Activated CD8-positive, alpha-beta memory T cell treated with anti-CD3 and anti-CD28 coated beads for 36 hours (primary cell): Measurements from ENCODE around the gene HK2. TPM values are rescaled to one million over a fixed set of nuclear protein-coding genes. Genes with fewer than 3 reads are reported as not detected.
"Not testable (repeated sequence)": the region's sequence is repeated elsewhere in the genome, so short reads cannot be mapped to it uniquely, and the experiment has no call there.

Experiments
- CTCF ChIA-PET: fragments of 350-600 bp; sonication (Branson Sonifier 250); formaldehyde crosslinking; loops from one replicate; lab custom pipeline; 2021; ENCODE audit warnings: antibody characterized with exemption; lab: Charles Lee
- POLR2A ChIA-PET: fragments of 350-600 bp; sonication (Branson Sonifier 250); formaldehyde crosslinking; loops from one replicate; lab custom pipeline; 2021; ENCODE audit warnings: antibody characterized with exemption; lab: Charles Lee
- total RNA-seq, 2 experiments: library from RNA; stranded (reverse); gene quantifications; one replicate each; pipeline ENCODE4 v1.2.3, GENCODE V29; 2021

Gene HK2
- total RNA-seq, 2 experiments from 2014 or later, result 104 to 107 TPM

DNA sequence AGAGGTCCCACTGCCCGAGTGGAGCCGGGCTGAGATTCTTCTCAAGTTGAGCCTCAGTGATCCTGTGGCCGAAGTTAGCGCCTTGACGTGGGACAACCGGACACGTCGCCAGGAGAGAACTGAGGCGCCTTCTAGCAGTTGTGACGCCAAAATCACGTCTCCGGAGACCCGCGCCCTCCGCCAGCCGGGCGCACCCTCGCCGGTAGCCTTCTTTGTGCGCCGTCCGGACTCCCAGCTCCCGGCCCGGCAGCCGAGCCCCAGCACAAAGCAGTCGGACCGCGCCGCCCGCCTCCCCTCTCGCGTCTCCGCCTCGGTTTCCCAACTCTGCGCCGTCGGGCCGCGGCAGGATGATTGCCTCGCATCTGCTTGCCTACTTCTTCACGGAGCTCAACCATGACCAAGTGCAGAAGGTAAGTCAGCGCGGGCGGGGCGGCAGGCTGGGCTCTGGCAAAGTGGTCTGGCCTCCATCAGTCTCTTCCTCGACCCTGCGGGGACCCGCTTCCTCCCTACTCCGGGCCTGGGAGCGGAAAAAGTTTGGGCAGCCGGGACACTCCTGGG, 386 bp downstream of the HK2 start:
- ChIA-PET CTCF (interaction anchor here (1.7 kb wide), 1 partner anchor 119 kb away, joined by 6 read pairs; no protein-coding TSS in a partner anchor), POLR2A (interaction anchor here (1.0 to 1.1 kb wide), 2 partner anchors 9 to 111 kb away, joined by 5 to 7 read pairs; no protein-coding TSS in a partner anchor)

DNA sequence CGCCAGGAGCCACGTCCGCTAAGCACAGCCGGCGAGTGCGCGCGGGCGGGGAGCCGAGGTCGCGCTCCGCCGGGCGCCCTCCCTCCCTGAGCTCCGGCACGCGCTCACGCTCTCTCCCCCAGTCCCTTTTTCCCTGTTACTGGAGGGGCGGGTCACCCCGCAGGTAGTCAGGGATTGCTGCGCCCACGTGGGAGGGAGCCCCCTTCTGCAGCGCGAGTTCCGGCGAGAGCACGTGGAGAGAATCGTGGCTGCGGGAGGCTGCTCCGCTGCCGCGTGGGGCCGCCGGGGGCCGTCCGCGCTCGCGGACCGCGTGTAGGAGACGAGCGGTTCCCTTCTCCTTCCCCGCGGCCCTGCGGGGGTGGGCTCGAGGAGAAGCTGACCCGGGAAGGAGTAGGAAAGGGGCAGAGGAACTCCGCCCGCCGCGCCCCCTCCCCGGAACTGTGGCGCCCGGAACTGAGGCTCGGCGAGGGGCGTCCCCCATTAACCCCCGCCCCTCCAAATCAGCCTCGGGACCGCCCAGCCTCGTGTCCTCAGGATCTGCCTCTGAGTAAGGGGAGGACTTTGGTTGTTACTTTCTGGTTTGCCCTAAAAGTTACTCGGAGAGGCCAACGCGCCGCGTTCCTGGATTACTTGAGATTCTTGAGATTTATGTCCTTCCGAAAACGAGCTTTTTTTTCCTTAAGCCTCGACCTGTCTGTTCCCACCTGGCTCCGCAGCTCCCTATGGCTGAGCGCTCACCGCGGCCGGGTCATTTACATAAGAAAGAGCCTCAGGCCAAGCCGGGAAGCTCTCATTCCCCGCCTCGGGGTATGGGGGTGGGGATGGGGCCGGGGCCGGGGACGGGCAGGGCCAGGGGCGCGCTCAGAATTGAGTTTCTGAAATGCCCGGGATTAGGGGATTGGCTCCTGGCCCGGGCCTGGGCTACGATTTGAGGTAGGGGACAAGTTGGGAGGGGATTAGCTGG, 1.1 kb downstream of the HK2 start:
- POLR2A ChIA-PET, result interaction anchor here (0.6 to 1.1 kb wide), 2 partner anchors 8 to 98 kb away, joined by 5 read pairs; no protein-coding TSS in a partner anchor
- CTCF ChIA-PET, result interaction anchor here (0.5 to 1.7 kb wide), 3 partner anchors 15 to 359 kb away, joined by 3 to 6 read pairs (median 5); no protein-coding TSS in a partner anchor

DNA sequence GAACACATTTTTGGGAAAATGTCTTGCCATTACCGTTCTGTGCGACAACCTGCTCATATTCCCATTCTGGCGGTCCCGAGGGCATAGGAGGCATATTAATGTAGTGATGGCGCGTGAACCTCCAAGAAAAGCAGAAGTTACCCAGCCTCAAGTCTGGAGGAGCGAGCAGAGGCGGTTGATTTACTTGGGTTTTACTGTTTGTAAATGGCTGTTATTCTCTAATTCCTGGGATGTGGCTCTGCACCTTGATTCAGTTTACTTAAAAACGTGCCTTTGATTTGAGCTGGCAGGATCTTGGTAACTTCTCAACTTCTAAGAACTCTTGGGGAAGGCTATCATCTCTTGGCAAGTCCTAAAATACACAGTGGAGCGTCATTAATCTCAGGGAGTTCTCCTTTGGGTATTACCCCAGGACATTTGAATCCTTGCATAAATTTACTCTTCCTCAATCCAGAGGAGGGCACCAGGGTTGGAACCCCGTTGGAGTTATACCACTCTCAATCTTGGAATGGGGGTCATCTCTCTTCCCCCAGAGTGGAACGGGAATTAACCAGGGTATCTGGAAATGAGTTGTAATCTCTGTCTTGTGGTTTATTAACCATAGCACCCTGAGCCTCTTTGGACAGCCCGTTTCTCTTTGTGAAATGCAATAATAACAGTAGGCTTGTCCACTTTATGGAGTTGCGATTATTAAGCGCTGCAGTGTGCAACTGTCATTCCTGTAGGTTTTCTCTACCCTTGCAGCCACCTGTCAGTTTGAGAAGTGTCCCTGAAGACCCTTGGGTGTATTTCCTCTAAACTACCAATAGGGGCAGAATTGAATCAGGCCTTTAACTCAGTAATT, 2.1 kb downstream of the HK2 start:
- CTCF ChIA-PET, result interaction anchor here (0.9 to 1.3 kb wide), 3 partner anchors 12 to 14 kb away, joined by 3 to 5 read pairs (median 3); no protein-coding TSS in a partner anchor

DNA sequence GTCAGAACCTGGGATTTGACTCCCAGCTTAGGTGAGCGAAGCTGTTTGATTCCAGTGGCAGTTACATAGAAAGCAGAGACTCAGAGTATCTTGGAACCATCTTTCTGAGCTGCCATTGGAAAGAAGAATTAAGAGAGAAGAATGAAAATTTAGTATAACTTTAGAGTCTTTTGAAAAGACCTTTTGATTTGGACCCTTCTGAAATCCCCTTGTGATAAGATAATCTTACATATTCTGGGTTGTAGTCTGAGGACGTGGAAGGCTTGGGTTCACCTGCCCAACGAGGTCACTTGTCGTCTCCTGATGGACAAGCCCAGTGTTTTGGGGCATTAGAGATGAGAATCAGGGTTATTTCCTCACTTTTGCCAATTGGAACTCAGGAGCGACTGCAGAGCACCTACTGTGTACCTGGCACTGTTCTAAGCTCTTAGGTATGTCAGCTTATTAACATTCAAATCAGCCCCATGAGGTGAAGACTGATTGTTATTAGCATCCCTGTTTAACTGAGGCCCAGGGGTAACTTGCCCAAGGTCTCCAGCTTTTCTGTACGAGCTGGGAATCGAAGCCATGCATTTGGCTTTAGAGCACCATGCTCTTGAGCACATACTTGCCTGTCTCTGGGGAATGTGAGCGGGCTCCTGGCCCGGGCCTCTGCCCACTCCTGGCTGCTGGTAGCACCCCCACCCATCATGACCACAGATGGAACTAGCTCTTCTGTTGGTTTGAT, 2.9 kb downstream of the HK2 start:
- POLR2A ChIA-PET, result interaction anchor here (0.7 kb wide), 1 partner anchor 1567 kb away, joined by 3 read pairs; no protein-coding TSS in a partner anchor

More for the DNA sequence above, 2.1 kb downstream of the HK2 start:
- POLR2A ChIA-PET, result interaction anchor here (0.7 kb wide), 1 partner anchor 1566 kb away, joined by 3 read pairs; no protein-coding TSS in a partner anchor

DNA sequence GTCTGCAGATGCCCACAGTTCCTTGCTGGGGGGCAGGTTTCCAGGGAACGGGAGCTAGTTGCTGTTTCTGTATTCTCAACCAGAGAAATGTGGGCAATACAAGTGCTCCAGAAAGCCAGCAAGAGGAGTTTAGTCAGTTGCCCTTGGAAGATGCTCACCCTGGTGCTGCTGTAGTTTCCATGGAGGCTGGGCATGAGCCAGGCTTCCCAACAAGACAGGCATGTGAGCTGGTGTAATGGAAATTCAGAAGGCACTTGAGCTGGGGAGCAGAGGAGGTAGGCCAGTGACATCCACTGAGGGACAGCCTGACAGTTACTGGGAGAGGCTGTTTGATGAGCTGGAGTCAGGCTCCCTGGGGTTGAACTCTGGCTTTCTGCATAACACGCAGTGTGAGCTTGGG, 7.7 kb downstream of the HK2 start:
- ChIA-PET CTCF (no interaction called here), POLR2A (no interaction called here)

More for the DNA sequence above, 2.9 kb downstream of the HK2 start:
- CTCF ChIA-PET, result interaction anchor here (0.8 to 1.0 kb wide), 3 partner anchors 11 to 18 kb away, joined by 3 read pairs; no protein-coding TSS in a partner anchor

DNA sequence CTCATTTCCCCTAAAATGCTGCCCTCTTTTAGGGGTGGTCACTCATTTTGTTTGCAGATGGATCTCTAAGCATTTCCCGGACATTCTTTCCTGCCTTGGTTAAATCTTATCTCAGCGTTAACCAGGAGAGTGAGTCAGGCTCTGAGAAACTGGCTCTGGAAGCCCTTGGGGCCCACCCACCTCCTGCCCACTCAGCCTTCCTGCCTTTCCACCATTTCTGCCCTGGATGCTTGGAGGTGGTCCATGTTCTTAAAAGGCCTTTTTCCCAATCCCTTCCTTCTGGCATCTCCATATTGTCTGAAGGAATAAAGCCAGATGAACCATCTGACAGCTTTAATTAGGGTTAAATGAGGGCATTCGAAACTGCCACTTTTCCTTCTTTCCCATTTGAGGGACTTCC, 9.5 kb downstream of the HK2 start:
- POLR2A ChIA-PET, result interaction anchor here (1.5 kb wide), 1 partner anchor 9 kb away, joined by 5 read pairs; the partner anchor contains the start of gene HK2
- CTCF ChIA-PET, result no interaction called here

DNA sequence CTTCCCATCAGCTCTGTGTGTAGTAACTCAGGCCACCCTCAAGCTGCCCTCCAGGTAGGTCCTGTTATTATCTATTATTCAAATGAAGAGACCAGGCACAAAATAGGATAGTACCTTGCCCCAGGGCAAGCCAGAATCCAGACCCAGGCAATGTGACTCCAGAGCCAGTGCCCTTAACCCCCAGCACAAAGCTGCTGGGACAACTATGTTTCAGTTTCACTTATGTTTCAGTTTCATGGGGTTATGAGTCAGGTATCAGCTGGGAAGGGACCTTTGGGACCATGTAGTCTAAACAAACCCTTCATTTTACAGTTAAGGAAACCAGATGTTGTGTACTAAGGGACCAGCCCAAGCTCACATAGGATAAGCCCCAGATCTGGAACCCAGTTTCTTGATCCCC, 10.0 kb downstream of the HK2 start:
- ChIA-PET POLR2A (interaction anchor here (1.5 kb wide), 1 partner anchor 10 kb away, joined by 5 read pairs; the partner anchor contains the start of gene HK2), CTCF (interaction anchor here (1.0 kb wide), 1 partner anchor 38 kb away, joined by 3 read pairs; no protein-coding TSS in a partner anchor)

DNA sequence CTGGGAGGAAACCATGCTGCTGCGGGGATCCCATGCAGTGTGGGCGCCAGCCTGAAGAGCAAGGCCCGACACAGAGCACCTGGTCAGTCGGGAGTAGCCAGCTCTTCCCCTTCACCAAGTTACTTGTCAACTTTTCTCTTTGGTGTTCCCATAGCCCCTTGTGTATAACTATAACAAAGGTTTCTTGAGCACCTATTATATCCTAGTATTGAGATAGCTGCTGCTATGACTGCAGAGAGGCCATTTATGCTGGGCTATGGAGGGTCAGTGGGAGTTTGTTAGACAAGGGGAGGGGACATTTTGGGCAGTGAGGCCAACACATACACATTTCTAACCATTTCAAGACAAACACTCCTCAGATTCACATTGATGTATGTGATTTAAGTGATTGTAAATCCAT, 10.8 kb downstream of the HK2 start:
- POLR2A ChIA-PET, result no interaction called here
- CTCF ChIA-PET, result interaction anchor here (1.0 kb wide), 1 partner anchor 39 kb away, joined by 3 read pairs; no protein-coding TSS in a partner anchor

DNA sequence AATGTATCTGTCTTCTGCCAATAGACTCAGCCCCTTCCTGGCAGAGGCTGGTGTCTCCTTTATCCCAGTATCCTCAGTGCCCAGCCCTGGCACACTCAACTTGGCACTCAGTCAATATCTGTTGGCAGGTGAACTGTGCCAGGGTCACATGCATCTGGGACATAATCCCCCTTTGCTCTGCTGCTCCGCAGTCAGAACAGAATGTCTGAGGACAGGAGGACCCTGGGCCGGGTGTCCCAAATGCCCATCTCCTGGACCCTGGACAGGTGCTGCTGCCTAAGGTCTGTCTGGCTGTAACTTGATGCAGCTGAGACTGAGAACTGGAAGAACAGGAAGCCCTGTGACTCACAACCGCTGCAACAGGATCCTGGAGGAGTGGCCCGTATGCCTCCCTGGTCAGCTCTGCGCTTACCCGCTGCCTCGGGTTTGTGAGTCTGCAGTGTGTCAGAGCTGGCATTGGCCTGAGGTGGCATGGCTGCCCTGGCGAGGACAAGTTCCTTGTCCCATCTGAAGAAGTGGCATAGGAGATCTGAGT, 11.4 kb downstream of the HK2 start:
- CTCF ChIA-PET, result no interaction called here
- POLR2A ChIA-PET, result no interaction called here

DNA sequence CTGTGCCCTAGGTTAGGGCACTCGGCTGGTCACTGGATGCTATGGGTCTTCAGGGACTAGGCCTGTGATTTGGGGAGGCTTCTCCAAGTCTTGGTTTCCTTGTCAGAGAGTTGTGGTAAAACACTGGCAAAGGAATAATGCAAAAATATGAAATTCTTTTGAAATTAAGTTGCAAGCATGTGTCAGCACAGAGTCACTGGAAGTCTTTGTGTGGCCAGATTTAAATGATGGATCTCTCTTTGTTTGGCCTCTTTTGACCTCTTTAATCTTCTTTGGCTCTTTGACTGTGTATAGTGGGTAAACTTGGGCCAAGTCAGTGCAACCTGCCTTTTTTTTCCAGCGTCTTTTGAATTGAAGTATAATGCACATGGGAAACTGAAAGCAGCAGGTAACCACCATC, 12.1 kb downstream of the HK2 start:
- ChIA-PET POLR2A (no interaction called here), CTCF (no interaction called here)

DNA sequence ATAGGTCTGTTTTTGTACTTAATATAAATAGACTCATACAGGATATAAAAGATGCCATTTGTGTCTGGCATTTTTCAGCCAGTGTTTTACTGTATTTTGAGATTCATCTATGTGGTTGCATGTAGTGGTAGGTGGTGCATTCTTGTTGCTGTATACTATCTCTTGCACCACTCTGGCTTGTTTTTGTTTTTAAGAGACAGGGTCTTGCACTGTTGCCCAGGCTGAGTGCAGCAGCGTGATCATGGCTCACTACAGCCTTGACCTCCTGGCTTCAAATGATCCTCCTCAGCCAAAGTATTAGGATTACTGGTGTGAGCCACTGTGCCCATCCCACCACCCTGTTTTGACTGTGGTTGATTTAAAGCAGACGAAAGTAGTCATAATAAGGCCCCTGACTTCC, 12.6 kb downstream of the HK2 start:
- POLR2A ChIA-PET, result no interaction called here
- CTCF ChIA-PET, result no interaction called here

DNA sequence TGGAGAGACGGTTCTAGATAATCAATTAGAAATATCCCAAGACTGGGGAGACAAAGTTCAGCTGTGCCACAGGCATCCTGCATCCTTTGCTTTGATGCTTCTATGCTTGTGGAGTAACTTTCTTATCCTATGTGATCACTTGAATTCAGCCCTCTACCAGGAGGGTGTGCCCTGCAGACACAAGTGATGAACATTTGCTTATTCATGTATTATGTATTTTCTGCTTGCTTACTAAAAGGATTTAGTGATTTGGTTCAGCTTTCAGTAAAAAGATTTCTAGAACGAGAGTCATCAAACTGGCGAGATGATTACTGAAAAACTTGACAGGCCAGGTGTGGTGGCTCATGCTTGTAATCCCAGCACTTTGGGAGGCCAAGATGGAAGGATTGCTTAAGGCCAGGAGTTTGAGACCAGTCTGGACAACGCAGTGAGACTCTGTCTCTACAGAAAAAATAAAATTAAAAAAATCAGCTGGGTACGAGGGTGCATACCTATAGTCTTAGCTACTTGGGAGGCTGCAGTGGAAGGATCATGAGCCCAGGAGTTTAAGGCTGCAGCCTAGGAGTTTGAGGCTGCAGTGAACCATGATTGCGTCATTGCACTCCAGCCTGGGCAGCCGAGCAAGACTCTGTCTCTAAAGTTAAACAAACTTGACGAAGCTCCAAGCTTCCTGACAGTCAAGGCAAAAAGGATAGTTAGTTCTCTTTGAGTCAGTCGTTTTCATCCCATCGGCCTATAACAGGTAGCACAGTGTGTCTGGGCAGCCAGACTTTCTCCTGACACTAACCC, 13.3 kb downstream of the HK2 start:
- POLR2A ChIA-PET, result no interaction called here
- CTCF ChIA-PET, result interaction anchor here (0.6 to 1.2 kb wide), 2 partner anchors 11 to 132 kb away, joined by 3 read pairs; no protein-coding TSS in a partner anchor

DNA sequence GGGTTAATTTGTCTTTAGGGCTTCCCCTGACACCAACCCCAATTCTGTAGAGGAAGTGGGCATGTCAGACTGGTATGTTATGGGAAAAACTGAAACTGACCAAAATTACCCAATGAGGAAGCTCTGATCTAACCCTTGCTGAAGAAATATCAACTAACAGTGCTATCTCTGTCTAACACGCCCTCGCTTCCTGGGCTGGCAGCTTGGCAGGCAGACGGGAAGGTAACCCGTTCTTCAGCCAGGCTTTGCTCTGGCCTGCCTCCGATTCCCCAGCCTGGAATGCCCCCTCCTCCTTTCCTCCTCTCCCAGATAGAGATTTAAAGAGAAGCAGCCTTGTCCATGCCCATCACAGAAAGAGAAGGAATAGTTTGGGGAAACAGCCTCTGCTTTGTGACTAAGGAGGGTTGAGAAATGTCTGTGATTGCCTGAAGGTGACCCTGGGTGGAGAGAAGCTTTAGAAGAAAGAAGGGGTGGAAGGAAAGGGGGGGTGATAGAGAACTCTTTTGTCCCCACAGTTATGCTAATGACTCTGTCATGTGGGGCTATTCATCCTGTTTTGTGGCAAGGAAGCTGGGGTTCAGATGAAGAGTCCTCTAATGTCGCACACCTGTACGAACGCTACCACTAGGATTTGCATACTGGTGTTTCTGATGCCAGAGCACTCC, 15.4 kb downstream of the HK2 start:
- CTCF ChIA-PET, result interaction anchor here (0.9 to 1.4 kb wide), 4 partner anchors 11 to 28 kb away, joined by 3 to 5 read pairs (median 3); no protein-coding TSS in a partner anchor

DNA sequence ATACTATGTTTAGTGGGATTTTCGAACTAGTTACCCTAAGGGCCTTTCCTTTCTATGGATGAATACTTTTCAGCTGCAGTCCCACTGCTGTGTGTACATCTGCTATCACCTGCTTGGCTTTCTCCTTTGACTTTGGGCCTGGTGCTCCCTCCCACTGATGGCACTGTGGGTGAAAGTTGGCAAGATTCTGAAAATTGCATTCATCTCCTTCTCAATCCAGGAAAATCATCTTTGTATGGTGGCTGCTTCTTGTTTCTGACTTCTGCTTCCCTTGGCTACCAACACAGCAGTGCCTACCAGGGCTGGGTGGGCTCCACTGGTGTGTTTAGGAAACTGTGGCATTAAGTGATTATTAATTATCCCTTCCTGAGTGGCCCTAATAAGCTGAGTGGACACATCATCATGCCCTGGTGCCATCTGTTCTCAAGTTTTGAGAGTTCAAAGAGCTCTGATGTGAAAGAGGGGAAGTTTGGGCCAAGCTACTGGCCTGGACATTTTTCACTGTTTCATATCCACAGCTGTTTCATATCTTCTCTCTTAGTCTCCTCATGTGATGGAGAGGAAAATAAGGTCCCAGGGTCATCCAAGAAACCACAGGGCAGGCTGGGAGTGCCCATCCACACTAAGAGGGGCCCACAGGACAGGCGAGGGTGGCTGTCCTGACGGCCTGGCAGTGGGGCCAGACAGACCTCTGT, 16.7 kb downstream of the HK2 start:
- CTCF ChIA-PET, result interaction anchor here (1.4 kb wide), 1 partner anchor 15 kb away, joined by 5 read pairs; no protein-coding TSS in a partner anchor
- POLR2A ChIA-PET, result no interaction called here

More for the DNA sequence above, 15.4 kb downstream of the HK2 start:
- POLR2A ChIA-PET, result no interaction called here

DNA sequence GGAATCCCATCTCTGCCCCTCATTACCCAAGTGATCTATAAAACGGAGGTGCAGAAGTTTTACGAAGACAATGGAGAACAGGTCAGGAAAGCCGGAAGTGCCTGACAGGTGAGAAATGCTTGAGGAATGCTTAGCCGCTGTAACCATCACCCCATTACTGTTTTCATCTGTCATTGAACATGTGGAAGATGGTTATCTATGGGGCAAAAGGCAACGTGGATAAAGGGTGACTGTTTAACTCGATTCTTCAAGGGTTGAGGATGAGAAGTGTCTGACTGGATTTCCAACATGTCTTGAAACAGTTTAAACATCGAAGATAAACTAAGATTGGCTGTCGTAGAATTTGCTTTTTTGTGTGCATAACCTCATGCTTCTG, 17.3 kb downstream of the HK2 start:
- CTCF ChIA-PET, result no interaction called here
- POLR2A ChIA-PET, result no interaction called here

DNA sequence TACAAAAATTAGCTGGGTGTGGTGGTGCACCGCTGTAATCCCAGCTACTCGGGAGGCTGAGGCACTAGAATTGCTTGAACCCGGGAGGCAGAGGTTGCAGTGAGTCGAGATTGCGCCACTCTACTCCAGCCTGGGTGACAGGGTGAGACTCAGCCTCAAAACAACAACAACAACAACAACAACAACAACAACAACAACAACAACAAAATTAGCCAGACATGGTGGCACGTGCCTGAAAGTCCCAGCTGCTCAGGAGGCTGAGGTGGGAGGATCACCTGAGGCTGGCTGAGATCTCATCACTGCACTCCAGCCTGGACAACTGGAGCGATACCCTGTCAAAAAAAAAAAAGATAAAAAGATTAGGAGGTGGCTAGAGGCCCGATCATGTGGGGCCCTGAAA, 19.4 kb downstream of the HK2 start:
- POLR2A ChIA-PET, CTCF ChIA-PET: not testable (repeated sequence)
